ENCODE data around the gene MYOCOS. TPM values are rescaled to one million over a fixed set of nuclear protein-coding genes. Genes with fewer than 3 reads are reported as not detected.
"Not testable (repeated sequence)": the region's sequence is repeated elsewhere in the genome, so short reads cannot be mapped to it uniquely, and the experiment has no call there.

Gene MYOCOS
- total RNA-seq, 5 donors from 2014 or later (not counting 1 experiment from before 2014, with no cell fraction given) = 0.18 to 0.33 TPM; not detected in 3

DNA sequence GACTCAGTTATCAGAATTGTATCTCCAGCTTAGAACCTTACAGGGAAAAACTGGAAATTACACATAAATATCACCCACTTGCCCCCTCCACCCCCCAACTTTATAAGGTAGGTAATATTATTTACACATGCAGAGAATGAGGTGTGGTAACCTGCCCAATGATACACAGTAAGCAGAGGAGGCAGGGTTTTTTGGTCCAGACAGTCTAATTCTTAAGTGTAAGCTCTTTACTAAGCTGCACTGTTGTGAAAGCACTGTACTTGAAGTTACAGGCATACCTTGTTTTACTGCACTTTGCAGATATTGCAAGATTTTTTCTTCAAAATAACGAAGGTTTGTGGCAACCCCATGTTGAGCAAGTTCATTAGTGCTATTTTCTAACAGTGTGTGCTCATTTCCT lies 24.8 kb upstream of the MYOCOS start:
- peaks cover 0 to 4% (median 0%) of the 10 kb centered on the region in 3 donors for H3K9me3 Mint-ChIP-seq
- peaks cover 0 to 5% (median 0%) of the 10 kb centered on the region in 3 donors for H3K4me1 Mint-ChIP-seq
- CTCF ChIA-PET = no interaction called here
- no peaks in the 10 kb centered on the region for H3K9me3 ChIP-seq
- POLR2A ChIA-PET = interaction anchor here in 1 of 2 donors (0.7 kb wide), 1 partner anchor 1033 kb away, joined by 3 read pairs; no protein-coding TSS in a partner anchor
- no peak for DNase-seq
- H3K27me3 ChIP-seq (replicated peaks in 1 of 2; ENCODE audit: control insufficient read depth in 2 of 2, extremely low read depth in 1 of 2, insufficient read depth in 2 of 2, low read length in 1 of 2) = no peaks in the 10 kb centered on the region
- no peak overlapping the region for H3K27ac ChIP-seq (ENCODE audit: low read length)
- H3K27ac Mint-ChIP-seq = no peak overlapping the region
- WGBS (ENCODE audit: insufficient coverage) = no CpG with 5 or more reads among the region's 1 CpG
- peaks cover 17% of the 10 kb centered on the region for H3K36me3 Mint-ChIP-seq
- no peaks in the 10 kb centered on the region for H3K4me1 ChIP-seq (ENCODE audit: control insufficient read depth in 1 of 2, extremely low read depth in 1 of 2, insufficient read depth in 2 of 2, low read length in 2 of 2)
- no peak overlapping the region for H3K4me3 Mint-ChIP-seq
- ATAC-seq (replicated peaks in 1 of 4) = no peak
- H3K27me3 Mint-ChIP-seq = no peaks in the 10 kb centered on the region
- peaks cover 0 to 14% of the 10 kb centered on the region in 2 donors for H3K36me3 ChIP-seq (ENCODE audit: control insufficient read depth in 2 of 2, extremely low read depth in 1 of 2, insufficient read depth in 1 of 2, low read length in 1 of 2)
- H3K4me3 ChIP-seq (ENCODE audit: control insufficient read depth in 1 of 2, extremely low read depth in 1 of 2, low read length in 1 of 2) = no peak overlapping the region

DNA sequence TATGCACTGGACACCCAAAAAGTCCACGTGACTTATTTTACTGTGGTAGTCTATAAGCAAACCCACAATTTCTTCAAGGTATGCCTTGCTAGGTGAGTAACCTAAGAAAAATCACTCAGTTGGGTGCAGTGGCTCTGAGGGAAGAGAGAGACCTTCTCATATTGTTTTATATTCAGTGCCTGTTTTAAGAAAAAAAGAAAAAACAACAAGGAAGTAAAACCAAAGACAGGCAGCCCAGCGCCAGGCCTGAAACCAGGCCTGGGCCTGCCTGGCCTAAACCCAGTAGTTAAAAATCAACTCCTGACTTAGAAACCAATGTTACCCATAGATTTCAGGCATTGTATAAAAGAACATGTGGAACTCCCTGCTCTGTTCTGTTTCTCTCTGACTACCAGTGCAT lies 21.7 kb upstream of the MYOCOS start:
- H3K27me3 ChIP-seq (replicated peaks in 1 of 2; ENCODE audit: control insufficient read depth in 2 of 2, extremely low read depth in 1 of 2, insufficient read depth in 2 of 2, low read length in 1 of 2); ATAC-seq (replicated peaks in 1 of 4): not testable (repeated sequence)
- no CpG with 5 or more reads among the region's 2 CpGs for whole genome bisulfite sequencing (ENCODE audit: insufficient coverage)

DNA sequence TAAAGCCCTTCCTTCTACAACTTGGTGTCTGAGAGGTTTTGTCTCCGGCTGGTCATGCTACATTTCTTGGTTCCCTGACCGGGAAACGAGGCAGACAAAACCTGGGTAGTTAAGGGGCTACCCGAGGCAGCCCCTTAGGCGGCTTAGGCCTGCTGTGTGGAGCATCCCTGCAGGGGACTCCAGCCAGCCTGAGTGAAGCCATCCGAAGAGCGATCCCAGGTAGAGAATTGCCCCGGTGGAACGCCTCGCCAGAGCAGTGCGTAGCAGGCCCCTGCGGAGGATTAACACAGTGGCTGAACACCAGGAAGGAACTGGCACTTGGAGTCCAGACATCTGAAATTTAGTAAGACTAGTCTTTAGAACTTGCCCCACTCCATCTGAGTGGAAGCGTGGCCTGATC lies 21.2 kb upstream of the MYOCOS start:
- no peaks in the 10 kb centered on the region for H3K27me3 ChIP-seq (replicated peaks in 1 of 2; ENCODE audit: control insufficient read depth in 2 of 2, extremely low read depth in 1 of 2, insufficient read depth in 2 of 2, low read length in 1 of 2)
- Mint-ChIP-seq H3K4me1 (peaks cover 0 to 5% (median 0%) of the 10 kb centered on the region in 3 donors), H3K4me3 (no peak overlapping the region), H3K36me3 (peaks cover 3% of the 10 kb centered on the region), H3K27ac (no peak overlapping the region), H3K9me3 (peaks cover 0 to 4% (median 0%) of the 10 kb centered on the region in 3 donors), H3K27me3 (no peaks in the 10 kb centered on the region)
- POLR2A ChIA-PET = no interaction called here
- CTCF ChIA-PET = no interaction called here
- ATAC-seq (replicated peaks in 1 of 4) (no peak), DNase-seq (no peak)
- WGBS (ENCODE audit: insufficient coverage) = 100% methylated on average over 8 of the region's 13 CpGs
- no peaks in the 10 kb centered on the region for H3K9me3 ChIP-seq
- no peak overlapping the region for H3K4me3 ChIP-seq (ENCODE audit: control insufficient read depth in 1 of 2, extremely low read depth in 1 of 2, low read length in 1 of 2)
- no peaks in the 10 kb centered on the region for H3K4me1 ChIP-seq (ENCODE audit: control insufficient read depth in 1 of 2, extremely low read depth in 1 of 2, insufficient read depth in 2 of 2, low read length in 2 of 2)
- H3K27ac ChIP-seq (ENCODE audit: low read length) = no peak overlapping the region
- H3K36me3 ChIP-seq (ENCODE audit: control insufficient read depth in 2 of 2, extremely low read depth in 1 of 2, insufficient read depth in 1 of 2, low read length in 1 of 2) = no peaks in the 10 kb centered on the region

More for the DNA sequence above, 21.7 kb upstream of the MYOCOS start:
- H3K27ac Mint-ChIP-seq; H3K9me3 Mint-ChIP-seq; H3K4me3 Mint-ChIP-seq; H3K4me1 Mint-ChIP-seq; H3K9me3 ChIP-seq; CTCF ChIA-PET; H3K4me3 ChIP-seq (ENCODE audit: control insufficient read depth in 1 of 2, extremely low read depth in 1 of 2, low read length in 1 of 2); H3K36me3 Mint-ChIP-seq; H3K27me3 Mint-ChIP-seq; POLR2A ChIA-PET; H3K36me3 ChIP-seq (ENCODE audit: control insufficient read depth in 2 of 2, extremely low read depth in 1 of 2, insufficient read depth in 1 of 2, low read length in 1 of 2); H3K27ac ChIP-seq (ENCODE audit: low read length); DNase-seq; H3K4me1 ChIP-seq (ENCODE audit: control insufficient read depth in 1 of 2, extremely low read depth in 1 of 2, insufficient read depth in 2 of 2, low read length in 2 of 2): not testable (repeated sequence)

DNA sequence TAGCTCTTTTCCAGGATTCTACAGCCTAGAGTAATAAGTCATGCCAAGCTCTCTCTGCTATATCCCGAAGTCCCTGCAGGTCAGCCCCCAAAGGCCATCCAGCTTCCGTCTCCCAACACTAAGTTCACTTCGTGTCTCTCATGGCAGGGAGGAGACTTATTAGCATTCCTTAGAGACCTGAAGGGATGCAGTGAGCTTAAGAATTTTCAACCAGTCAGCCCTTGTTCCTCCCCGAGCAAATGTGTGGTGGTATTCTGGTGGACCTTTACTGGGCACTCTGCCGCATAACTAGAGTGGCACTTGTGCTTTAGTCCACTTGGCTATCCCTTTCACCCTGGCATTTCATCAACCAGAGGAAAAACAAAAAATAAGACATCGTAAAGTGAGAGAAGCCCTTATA lies 19.0 kb upstream of the MYOCOS start:
- 93% methylated on average over 3 of the region's 6 CpGs for WGBS (ENCODE audit: insufficient coverage)
- H3K4me1 ChIP-seq (ENCODE audit: control insufficient read depth in 1 of 2, extremely low read depth in 1 of 2, insufficient read depth in 2 of 2, low read length in 2 of 2); DNase-seq; H3K36me3 ChIP-seq (ENCODE audit: control insufficient read depth in 2 of 2, extremely low read depth in 1 of 2, insufficient read depth in 1 of 2, low read length in 1 of 2); H3K36me3 Mint-ChIP-seq; H3K27me3 ChIP-seq (replicated peaks in 1 of 2; ENCODE audit: control insufficient read depth in 2 of 2, extremely low read depth in 1 of 2, insufficient read depth in 2 of 2, low read length in 1 of 2); H3K4me3 ChIP-seq (ENCODE audit: control insufficient read depth in 1 of 2, extremely low read depth in 1 of 2, low read length in 1 of 2); H3K9me3 Mint-ChIP-seq; POLR2A ChIA-PET; H3K27me3 Mint-ChIP-seq; H3K4me3 Mint-ChIP-seq; ATAC-seq (replicated peaks in 1 of 4); H3K9me3 ChIP-seq; H3K27ac Mint-ChIP-seq; H3K27ac ChIP-seq (ENCODE audit: low read length); H3K4me1 Mint-ChIP-seq: not testable (repeated sequence)
- CTCF ChIA-PET = interaction anchor here in 1 of 2 donors (0.6 kb wide), 1 partner anchor 36 kb away, joined by 3 read pairs; no protein-coding TSS in a partner anchor

DNA sequence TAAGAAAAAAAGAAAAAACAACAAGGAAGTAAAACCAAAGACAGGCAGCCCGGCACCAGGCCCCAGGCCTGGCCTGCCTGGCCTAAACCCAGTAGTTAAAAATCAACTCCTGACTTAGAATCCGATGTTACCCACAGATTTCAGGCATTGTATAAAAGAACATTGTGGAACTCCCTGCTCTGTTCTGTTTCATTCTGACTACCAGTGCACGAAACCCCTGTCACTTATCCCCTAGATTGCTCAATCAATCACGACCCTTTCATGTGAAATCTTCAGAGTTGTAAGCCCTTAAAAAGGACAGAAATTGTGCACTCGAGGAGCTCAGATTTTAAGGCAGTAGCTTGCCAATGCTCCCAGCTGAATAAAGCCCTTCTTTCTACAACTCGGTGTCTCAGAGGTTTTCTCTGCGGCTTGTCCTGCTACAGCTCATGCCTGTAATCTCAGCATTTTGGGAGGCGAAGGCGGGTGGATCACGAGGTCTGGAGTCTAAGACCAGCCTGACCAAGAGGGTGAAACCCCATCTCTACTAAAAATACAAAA lies 15.6 kb upstream of the MYOCOS start:
- H3K4me3 Mint-ChIP-seq = no peak overlapping the region
- WGBS (ENCODE audit: insufficient coverage) = 81% methylated on average over 4 of the region's 10 CpGs
- Histone ChIP-seq H3K27ac (ENCODE audit: low read length) (no peak overlapping the region), H3K4me3 (ENCODE audit: control insufficient read depth in 1 of 2, extremely low read depth in 1 of 2, low read length in 1 of 2) (no peak overlapping the region), H3K9me3 (no peaks in the 10 kb centered on the region), H3K27me3 (replicated peaks in 1 of 2; ENCODE audit: control insufficient read depth in 2 of 2, extremely low read depth in 1 of 2, insufficient read depth in 2 of 2, low read length in 1 of 2) (no peaks in the 10 kb centered on the region), H3K36me3 (ENCODE audit: control insufficient read depth in 2 of 2, extremely low read depth in 1 of 2, insufficient read depth in 1 of 2, low read length in 1 of 2) (no peaks in the 10 kb centered on the region), H3K4me1 (ENCODE audit: control insufficient read depth in 1 of 2, extremely low read depth in 1 of 2, insufficient read depth in 2 of 2, low read length in 2 of 2) (no peaks in the 10 kb centered on the region)
- no peaks in the 10 kb centered on the region for H3K9me3 Mint-ChIP-seq
- H3K27ac Mint-ChIP-seq = no peak overlapping the region
- ChIA-PET POLR2A (no interaction called here), CTCF (interaction anchor here in 1 of 2 donors (0.6 kb wide), 1 partner anchor 127 kb away, joined by 3 read pairs; no protein-coding TSS in a partner anchor)
- no peak for DNase-seq
- no peaks in the 10 kb centered on the region for H3K36me3 Mint-ChIP-seq
- no peaks in the 10 kb centered on the region for H3K4me1 Mint-ChIP-seq
- ATAC-seq (replicated peaks in 1 of 4) = no peak
- H3K27me3 Mint-ChIP-seq = no peaks in the 10 kb centered on the region

DNA sequence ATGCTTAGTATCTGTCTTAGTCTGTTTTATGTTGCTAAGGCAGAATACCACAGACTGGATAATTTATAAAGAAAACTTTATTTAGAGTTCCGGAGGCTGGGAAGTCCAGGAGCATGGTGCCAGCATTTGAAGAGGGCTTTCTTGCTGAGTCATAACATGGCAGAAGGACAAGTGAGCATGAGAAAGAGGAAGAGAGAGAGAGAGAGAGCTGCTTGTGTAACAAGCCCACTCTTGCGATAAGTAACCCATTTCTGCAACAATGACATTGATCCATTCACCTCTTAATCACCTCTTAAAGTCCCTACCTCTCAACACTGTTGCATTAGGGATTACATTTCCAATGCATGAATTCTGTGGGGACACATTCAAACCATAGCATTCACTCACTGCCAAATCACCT lies 11.7 kb upstream of the MYOCOS start:
- Histone ChIP-seq H3K4me1 (ENCODE audit: control insufficient read depth in 1 of 2, extremely low read depth in 1 of 2, insufficient read depth in 2 of 2, low read length in 2 of 2) (no peaks in the 10 kb centered on the region), H3K9me3 (no peaks in the 10 kb centered on the region), H3K27ac (ENCODE audit: low read length) (no peak overlapping the region), H3K4me3 (ENCODE audit: control insufficient read depth in 1 of 2, extremely low read depth in 1 of 2, low read length in 1 of 2) (no peak overlapping the region), H3K36me3 (ENCODE audit: control insufficient read depth in 2 of 2, extremely low read depth in 1 of 2, insufficient read depth in 1 of 2, low read length in 1 of 2) (no peaks in the 10 kb centered on the region), H3K27me3 (replicated peaks in 1 of 2; ENCODE audit: control insufficient read depth in 2 of 2, extremely low read depth in 1 of 2, insufficient read depth in 2 of 2, low read length in 1 of 2) (no peaks in the 10 kb centered on the region)
- POLR2A ChIA-PET = no interaction called here
- Mint-ChIP-seq H3K9me3 (no peaks in the 10 kb centered on the region), H3K4me3 (no peak overlapping the region), H3K4me1 (no peaks in the 10 kb centered on the region), H3K27me3 (no peaks in the 10 kb centered on the region), H3K27ac (no peak overlapping the region), H3K36me3 (no peaks in the 10 kb centered on the region)
- CTCF ChIA-PET = no interaction called here
- DNase-seq = no peak
- no peak for ATAC-seq (replicated peaks in 1 of 4)
- WGBS (ENCODE audit: insufficient coverage) = no CpG with 5 or more reads among the region's 2 CpGs

DNA sequence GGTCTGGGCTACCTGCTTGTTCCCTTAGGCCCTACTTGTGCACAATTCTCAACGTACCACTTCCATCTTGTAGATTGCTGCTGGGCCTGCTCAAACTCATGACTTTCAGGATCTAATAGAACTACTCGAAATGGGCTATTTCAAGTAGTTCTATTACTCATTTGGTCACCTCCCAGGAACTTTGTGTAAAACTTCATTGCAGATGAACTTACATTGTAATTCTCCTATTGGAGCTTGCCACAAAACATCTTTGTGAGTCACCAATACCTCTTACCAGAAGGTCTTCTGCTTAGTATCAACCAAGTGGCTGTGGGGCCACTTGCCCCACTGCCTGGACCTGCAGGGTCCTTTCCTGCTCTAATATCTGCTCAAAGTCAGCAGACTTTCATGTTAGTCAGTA lies 10.7 kb upstream of the MYOCOS start:
- Histone ChIP-seq H3K9me3 (no peaks in the 10 kb centered on the region), H3K36me3 (ENCODE audit: control insufficient read depth in 2 of 2, extremely low read depth in 1 of 2, insufficient read depth in 1 of 2, low read length in 1 of 2) (no peaks in the 10 kb centered on the region), H3K4me3 (ENCODE audit: control insufficient read depth in 1 of 2, extremely low read depth in 1 of 2, low read length in 1 of 2) (no peak overlapping the region), H3K27ac (ENCODE audit: low read length) (no peak overlapping the region), H3K27me3 (replicated peaks in 1 of 2; ENCODE audit: control insufficient read depth in 2 of 2, extremely low read depth in 1 of 2, insufficient read depth in 2 of 2, low read length in 1 of 2) (no peaks in the 10 kb centered on the region), H3K4me1 (ENCODE audit: control insufficient read depth in 1 of 2, extremely low read depth in 1 of 2, insufficient read depth in 2 of 2, low read length in 2 of 2) (no peaks in the 10 kb centered on the region)
- DNase-seq = no peak
- no peak for ATAC-seq (replicated peaks in 1 of 4)
- ChIA-PET POLR2A (no interaction called here), CTCF (no interaction called here)
- Mint-ChIP-seq H3K4me1 (no peaks in the 10 kb centered on the region), H3K9me3 (no peaks in the 10 kb centered on the region), H3K27ac (no peak overlapping the region), H3K36me3 (no peaks in the 10 kb centered on the region), H3K27me3 (no peaks in the 10 kb centered on the region), H3K4me3 (no peak overlapping the region)
- WGBS (ENCODE audit: insufficient coverage) = 58% methylated on average over 2 of the region's 2 CpGs
